Bronchial epithelial cell (primary cell): ENCODE data around the gene ZNF44. TPM values are rescaled to one million over a fixed set of nuclear protein-coding genes. Genes with fewer than 3 reads are reported as not detected.

Experiments used
- DNase-seq: peaks from one replicate; pipeline ENCODE4 v3.0.0-alpha.2; 2010; ENCODE audit warnings: low read depth
- FAIRE-seq: peaks from 2 replicates; lab custom pipeline; 2011; peaks lifted over from hg19 to GRCh38; lab: Jason Lieb, UNC
- H3K27me3 ChIP-seq: 2 replicates; pipeline ENCODE4 v1.5.1; 2011; ENCODE audit warnings: low read length; ENCODE audit not compliant: control insufficient read depth, insufficient read depth
- H3K36me3 ChIP-seq: 2 replicates; pipeline ENCODE4 v1.5.1; 2011; ENCODE audit warnings: low read length; ENCODE audit not compliant: control insufficient read depth, insufficient read depth
- H3K4me3 ChIP-seq: 2 replicates; pipeline ENCODE4 v1.5.1; 2011; ENCODE audit warnings: mild to moderate bottlenecking, low read depth, low read length, control low read depth
- CTCF ChIP-seq: IDR thresholded peaks from 2 replicates; pipeline ENCODE4 v1.5.1; 2011; ENCODE audit warnings: mild to moderate bottlenecking, moderate library complexity, low read length, control low read depth, inconsistent platforms; ENCODE audit not compliant: insufficient read depth, severe bottlenecking
- total RNA-seq: library from RNA; depleted of rRNA; stranded (reverse); fragments of >200 nt; gene quantifications from 2 replicates; pipeline ENCODE4 v1.2.1, GENCODE V29; 2014

Gene ZNF44
- total RNA-seq, 1 donor from 2014 or later = 7.4 TPM

GRCh38 chr19:12255372-12255771 is 39.3 kb downstream of the ZNF44 start:
- Histone ChIP-seq H3K27me3 (no peaks in the 10 kb centered on the region), H3K36me3 (no peaks in the 10 kb centered on the region), H3K4me3 (no peak overlapping the region)
- FAIRE-seq = no peak
- no peak for DNase-seq
- no peak for TF ChIP-seq CTCF

GRCh38 chr19:12247644-12248222 is 47.0 kb downstream of the ZNF44 start:
- no peak for TF ChIP-seq CTCF
- Histone ChIP-seq H3K4me3 (no peak overlapping the region), H3K36me3 (no peaks in the 10 kb centered on the region), H3K27me3 (no peaks in the 10 kb centered on the region)
- no peak for FAIRE-seq
- no peak for DNase-seq

GRCh38 chr19:12244370-12244769 is 50.3 kb downstream of the ZNF44 start:
- TF ChIP-seq CTCF = peak; percentile 6
- no peaks in the 10 kb centered on the region for H3K27me3 ChIP-seq
- no peak overlapping the region for H3K4me3 ChIP-seq
- no peak for FAIRE-seq
- no peak for DNase-seq
- H3K36me3 ChIP-seq = no peaks in the 10 kb centered on the region

- DNase-seq (no peak), FAIRE-seq (no peak)
- no peaks in the 10 kb centered on the region for H3K36me3 ChIP-seq
- no peak overlapping the region for H3K4me3 ChIP-seq
- H3K27me3 ChIP-seq = no peaks in the 10 kb centered on the region
- no peak for TF ChIP-seq CTCF
Observed at GRCh38 chr19:12237143-12237839, 57.4 kb downstream of the ZNF44 start.

- FAIRE-seq = no peak
- TF ChIP-seq CTCF = no peak
Observed at GRCh38 chr19:12232961-12233360, 61.7 kb downstream of the ZNF44 start.

More at GRCh38 chr19:12232961-12233360, 61.7 kb downstream of the ZNF44 start:
- no peaks in the 10 kb centered on the region for H3K36me3 ChIP-seq
- no peak for DNase-seq
- no peak overlapping the region for H3K4me3 ChIP-seq
- no peaks in the 10 kb centered on the region for H3K27me3 ChIP-seq
